HG03521 (cell line): ENCODE measurements around the gene ACBD4.
"Not testable (repeated sequence)": the region's sequence is repeated elsewhere in the genome, so short reads cannot be mapped to it uniquely, and the experiment has no call there.

ENCODE experiments used
- ATAC-seq: cut with Tn5 transposase; IDR thresholded peaks from one replicate; pipeline ENCODE4 v1.9.1; 2021; ENCODE audit warnings: mild to moderate bottlenecking, moderate library complexity; ENCODE audit not compliant: unreplicated experiment

ACBD4 gene

DNA sequence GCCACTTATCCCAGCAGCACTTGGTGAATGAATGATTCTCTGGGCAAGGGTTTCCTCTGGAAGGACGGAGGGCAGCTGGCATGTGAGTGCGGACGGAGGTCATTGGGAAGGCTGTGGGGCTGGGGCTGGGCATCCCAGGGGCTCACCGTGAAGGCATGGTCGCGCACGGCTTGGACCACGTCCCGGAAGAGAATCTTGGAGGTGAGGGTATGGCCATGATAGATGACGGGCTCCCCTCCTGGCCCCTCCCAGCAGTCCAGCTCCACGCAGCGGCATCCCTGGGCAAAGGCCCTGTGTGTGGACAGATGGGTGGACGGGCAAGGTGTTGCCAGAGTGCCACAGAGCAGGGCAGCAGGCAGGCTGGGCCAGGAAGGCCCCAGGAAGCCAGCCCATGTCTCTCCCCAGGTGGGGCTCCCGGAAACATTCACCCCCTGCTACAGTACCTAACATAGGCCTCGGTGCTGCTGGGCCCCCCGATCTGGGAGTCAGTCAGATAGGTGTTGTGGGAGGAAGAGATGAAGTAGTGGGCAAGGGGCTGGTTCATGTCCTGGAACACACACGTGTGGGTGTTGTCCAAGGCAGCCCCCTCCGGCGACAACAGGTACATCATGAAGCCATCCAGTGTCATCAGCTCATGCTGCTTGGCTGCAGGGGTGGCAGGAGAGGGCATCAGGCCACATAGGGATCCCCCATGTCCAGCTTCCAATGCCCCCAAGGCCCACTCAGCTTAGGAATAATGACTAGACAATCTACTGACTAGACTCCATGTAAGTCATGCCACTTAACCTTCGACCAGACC is 17.4 kb upstream of the ACBD4 start:
- no peak for ATAC-seq

DNA sequence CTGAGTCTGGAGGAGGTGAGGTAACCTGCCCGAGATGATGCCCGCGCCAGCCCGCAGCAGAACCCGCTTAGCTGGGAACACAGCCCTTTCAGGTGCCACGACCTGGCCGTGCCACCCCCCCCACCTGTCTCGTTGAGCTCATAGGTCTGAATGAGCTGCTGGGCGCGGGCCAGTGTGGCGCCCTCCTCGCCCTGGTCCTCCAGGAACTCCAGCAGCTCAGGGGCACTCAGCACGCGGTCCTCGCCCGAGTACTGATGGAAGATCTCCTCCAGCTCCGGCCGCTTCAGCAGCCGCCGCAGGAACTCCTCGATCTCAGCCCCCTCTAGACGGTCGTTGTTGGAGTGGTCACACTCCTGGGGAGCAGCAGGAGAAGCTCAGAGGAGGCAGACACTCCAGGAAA is 16.8 kb upstream of the ACBD4 start:
- no peak for ATAC-seq

- ATAC-seq, result no peak
Measured at GRCh38 chr17:45119964-45120363, 15.5 kb upstream of the ACBD4 start.

GRCh38 chr17:45120558-45120957 is 14.9 kb upstream of the ACBD4 start:
- ATAC-seq, result no peak

GRCh38 chr17:45121055-45121454 is 14.4 kb upstream of the ACBD4 start:
- no peak for ATAC-seq

DNA sequence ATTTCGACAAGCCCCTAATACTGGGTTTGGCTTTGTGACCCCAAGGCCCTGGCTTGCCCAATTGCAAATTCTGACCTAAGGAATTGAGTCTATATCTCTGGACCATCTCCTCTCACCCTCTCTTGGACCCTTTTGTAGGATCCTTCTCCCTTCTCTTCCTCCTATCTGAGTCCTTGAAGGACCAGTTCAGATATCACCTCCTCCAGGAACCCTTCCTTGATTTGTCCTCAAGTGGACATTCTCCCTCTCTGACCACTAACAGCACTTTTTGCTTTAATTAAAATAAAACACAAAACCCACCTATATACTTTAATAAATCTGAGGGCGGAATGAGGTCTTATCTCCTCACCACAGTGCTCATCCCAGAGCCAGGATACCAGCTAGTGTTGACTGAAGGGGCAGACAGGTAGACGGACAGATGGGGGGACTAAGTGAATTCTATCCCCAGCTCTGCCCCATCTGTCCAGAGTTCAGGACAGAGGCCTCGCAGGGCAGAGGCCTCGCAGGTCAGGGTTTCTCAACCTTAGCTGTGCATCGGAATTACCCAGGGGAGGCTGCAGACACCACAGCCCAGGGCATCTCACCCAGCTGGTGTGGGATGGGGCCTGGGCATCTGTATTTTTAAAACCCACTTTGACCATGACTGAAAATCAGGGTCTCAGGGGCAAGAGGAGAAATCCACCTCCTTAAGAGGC is 12.3 kb upstream of the ACBD4 start:
- no peak for ATAC-seq

GRCh38 chr17:45123930-45124796 is 11.3 kb upstream of the ACBD4 start:
- ATAC-seq, result no peak

GRCh38 chr17:45124797-45125122 is 10.7 kb upstream of the ACBD4 start:
- not testable (repeated sequence) for ATAC-seq

- no peak for ATAC-seq
Measured at GRCh38 chr17:45125509-45125908, 10.0 kb upstream of the ACBD4 start.

GRCh38 chr17:45127207-45127547 is 8.3 kb upstream of the ACBD4 start:
- no peak for ATAC-seq

- no peak for ATAC-seq
Measured at GRCh38 chr17:45127548-45128300, 7.8 kb upstream of the ACBD4 start.

GRCh38 chr17:45128331-45128730 is 7.2 kb upstream of the ACBD4 start:
- ATAC-seq, result no peak

GRCh38 chr17:45128989-45129388 is 6.5 kb upstream of the ACBD4 start:
- ATAC-seq, result no peak

DNA sequence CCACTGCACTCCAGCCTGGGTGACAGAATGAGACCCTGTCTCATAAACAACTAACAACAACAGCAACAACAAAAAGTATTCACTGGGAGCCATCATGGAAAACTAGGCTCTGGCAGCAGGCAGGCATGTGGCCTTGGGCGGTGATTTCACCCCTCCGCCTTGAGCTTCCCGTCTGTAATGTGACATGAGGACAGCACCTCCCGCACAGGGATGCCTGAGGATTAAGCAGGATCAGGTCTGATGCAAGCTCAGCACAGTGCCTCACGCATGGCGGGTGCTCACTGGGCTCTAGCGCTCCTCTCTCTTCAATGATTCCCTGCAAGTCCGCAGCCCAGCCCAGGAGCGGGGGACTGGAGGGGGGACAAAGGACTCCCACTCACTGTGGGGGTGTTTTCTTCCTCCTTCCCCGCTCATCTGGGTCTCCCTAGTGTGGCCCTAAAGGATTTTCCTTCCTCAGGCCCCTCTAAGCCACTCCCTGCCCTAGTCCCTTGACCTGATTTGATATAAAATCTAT is 6.0 kb upstream of the ACBD4 start:
- no peak for ATAC-seq

DNA sequence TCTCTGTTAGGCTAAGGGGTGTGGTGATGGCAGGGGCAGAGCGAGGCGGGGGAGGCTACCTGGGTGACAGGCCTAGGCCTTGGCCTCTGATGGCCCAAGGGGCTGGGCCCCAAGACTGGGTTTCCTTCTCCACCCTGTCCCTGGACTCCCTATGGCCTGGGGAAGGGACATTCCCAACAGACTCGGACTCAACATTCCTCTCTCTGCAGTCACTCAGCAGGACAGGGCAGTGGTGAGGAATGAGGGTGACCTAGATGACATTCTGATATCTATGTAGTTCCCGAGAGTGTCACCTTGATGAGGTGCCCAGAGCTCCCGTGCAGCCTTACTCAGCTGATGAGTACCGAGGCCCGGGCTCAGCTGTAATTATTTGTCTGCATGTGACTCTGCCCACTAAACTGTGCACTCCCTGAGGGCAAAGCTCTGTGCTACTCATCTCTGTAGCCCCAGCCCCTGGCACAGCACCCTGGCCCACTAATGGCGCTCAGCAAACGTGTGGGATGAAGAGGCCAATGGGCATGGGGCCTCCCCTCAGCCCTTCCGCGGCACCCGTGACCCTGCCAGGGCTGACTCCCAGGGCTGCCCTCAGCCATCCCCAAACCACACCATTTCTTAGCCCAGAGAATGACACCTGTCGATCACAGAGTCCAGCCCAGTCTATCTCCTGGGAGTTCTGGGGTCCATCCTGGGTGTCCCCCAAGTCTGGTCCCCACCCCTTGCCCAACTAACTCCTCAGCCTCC is 5.4 kb upstream of the ACBD4 start:
- ATAC-seq, result no peak

GRCh38 chr17:45130681-45131615 is 4.5 kb upstream of the ACBD4 start:
- no peak for ATAC-seq

DNA sequence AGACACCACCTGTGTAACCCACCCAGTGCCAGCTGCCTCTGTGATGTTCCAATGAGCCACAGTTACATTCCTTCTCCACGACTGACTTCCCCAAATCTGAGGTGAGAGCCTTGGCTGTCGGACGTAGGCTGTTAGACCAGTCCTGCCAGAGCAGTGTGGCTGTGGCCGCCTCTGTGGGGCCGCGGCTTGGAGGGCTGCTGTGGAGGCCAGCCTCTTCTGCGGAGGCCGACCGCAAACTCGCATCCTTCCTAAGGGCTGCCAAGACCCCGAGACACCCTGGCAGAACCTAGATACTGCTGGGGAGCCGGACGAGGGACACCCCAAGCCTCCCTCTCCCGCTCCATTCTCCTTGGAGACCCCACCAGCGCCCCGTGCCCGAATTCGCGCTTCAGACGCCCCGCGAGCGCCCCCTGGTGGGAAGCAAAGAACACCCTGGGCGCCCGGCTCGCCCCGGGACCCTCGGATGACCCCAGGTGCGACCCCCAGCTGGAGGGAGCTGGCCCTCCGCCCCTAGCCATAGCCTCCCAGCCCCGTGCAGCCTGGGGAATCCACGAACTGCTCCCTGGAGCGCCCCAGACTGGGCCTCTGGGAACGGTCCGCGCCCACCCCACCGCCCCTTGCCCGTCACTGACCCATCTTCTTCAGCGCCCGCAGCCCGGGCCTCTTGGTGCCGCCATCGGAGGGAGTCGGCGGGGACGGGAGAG is 3.7 kb upstream of the ACBD4 start:
- ATAC-seq, result no peak

- no peak for ATAC-seq
Measured at GRCh38 chr17:45132320-45132571, 3.2 kb upstream of the ACBD4 start, which contains the start of gene PLCD3. Gene PLCD3 (minus strand): TSS chr17:45132515. CDS start chr17:45132410, 105 bp downstream.
